ENCODE measurements around the gene HAUS2. TPM values are rescaled to one million over a fixed set of nuclear protein-coding genes. Genes with fewer than 3 reads are reported as not detected.
A peak's percentile ranks its signal among the peaks of the same experiment; 100 is the strongest.

The HAUS2 gene
- 10 to 100 TPM in 3 of 4 donors, 1 to 10 TPM in 1; 6.6 to 28.5 (median 16.7) TPM for total RNA-seq

DNA sequence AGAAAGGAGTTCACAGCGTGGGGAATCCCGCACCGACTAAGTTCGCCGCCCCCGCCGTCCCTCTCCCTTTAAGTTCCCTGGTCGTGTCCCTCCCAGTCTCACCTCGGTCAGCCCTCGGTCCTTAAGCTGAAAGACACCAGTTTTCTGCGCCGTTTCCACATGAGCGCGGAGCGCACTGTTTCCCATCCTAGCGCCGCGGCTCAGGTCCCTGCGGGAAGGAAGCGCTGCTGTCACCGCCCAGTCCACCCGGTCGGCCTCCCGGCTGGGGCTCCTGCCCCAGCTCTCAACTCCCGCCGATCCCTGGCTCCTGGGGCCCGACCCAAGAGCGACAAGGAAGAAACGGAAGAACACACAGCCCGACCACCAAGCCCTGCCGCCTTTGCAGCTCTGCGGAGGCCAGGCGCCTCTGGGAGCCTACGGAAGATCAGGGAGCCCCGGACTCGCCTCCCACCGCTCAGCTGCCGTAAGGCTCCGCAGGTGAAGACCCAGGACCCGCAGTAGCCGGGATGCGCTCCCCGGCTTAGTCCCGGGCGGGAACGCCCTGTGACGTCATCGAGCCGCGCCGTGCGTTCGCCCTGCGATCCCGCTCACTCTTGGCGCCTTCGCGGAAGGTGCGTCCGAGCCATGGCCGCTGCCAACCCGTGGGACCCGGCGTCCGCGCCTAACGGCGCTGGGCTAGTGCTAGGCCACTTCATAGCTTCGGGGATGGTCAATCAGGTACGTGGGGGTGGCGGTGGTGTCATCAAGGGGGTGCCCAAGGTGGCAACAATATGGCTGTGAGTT, at the start of gene HAUS2, which contains the start of gene LRRC57:
TSS of gene HAUS2 (plus strand) at position 590 of the 783 bp plus-strand sequence. CDS start at position 625, 35 bp downstream.
TSS of gene LRRC57 (minus strand) at position 545 of the 783 bp plus-strand sequence. CDS start at position 186, 359 bp downstream.
- Histone ChIP-seq H3K4me1 (peaks cover 7 to 46% (median 20%) of the 10 kb centered on the region in 3 donors), H3K36me3 (peaks cover 0 to 32% (median 9%) of the 10 kb centered on the region in 3 donors), H3K27me3 (no peaks in the 10 kb centered on the region), H3K4me3 (peak within 1 kb of the TSS; percentile 69 to 97 (median 82)), H3K9me3 (no peaks in the 10 kb centered on the region), H3K27ac (peak within 1 kb of the TSS; percentile 91 to 98 (median 94))
- peak; percentile 9 for DNase-seq
- WGBS, 2 donors: 0 to 1% methylated on average over 9 to 23 of the region's 71 CpGs
- intact Hi-C loops (cut with DNase I): no loop called here
- TF ChIP-seq, protein P1, sequence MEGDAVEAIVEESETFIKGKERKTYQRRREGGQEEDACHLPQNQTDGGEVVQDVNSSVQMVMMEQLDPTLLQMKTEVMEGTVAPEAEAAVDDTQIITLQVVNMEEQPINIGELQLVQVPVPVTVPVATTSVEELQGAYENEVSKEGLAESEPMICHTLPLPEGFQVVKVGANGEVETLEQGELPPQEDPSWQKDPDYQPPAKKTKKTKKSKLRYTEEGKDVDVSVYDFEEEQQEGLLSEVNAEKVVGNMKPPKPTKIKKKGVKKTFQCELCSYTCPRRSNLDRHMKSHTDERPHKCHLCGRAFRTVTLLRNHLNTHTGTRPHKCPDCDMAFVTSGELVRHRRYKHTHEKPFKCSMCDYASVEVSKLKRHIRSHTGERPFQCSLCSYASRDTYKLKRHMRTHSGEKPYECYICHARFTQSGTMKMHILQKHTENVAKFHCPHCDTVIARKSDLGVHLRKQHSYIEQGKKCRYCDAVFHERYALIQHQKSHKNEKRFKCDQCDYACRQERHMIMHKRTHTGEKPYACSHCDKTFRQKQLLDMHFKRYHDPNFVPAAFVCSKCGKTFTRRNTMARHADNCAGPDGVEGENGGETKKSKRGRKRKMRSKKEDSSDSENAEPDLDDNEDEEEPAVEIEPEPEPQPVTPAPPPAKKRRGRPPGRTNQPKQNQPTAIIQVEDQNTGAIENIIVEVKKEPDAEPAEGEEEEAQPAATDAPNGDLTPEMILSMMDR (IDR thresholded peaks at IDR 0.05): peak in 2 of 6 experiments; percentile 9 to 37
- TF ChIP-seq POLR2A (IDR thresholded peaks at IDR 0.05): peak in 3 of 4 donors; percentile 67 to 90 (median 88)

DNA sequence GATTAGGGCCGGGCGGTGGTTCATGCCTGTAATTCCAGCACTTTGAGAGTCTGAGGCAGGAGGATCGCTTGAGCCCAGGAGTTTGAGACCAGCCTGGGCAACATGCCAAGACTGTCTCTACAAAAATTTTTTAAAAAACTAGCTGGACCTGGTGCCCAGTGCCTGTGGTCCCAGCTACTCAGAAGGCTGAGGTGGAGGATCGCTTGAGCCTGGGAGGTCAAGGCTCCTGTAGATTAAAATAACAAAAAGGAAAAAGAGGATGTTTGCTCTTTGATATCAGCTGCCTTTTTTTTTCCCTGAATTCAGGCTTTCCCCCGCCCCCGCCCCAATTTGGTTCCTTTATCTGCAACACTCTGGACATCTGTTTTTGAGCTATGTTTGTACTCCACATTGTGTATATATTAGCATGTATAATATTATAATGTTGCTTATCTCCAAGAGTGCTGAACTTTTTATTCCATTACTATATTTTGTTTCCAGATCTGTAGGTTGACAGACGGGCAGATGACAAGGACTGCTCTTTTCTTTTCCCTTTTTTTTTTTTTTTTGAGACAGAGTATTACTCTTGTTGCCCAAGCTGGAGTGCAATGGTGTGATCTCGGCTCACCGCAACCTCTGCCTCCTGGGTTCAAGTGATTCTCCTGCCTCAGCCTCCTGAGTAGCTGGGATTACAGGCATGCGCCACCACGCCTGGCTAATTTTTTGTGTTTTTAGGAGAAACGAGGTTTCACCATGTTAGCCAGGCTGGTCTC, 48.6 kb upstream of the HAUS2 start:
- Histone ChIP-seq H3K4me1 (peaks cover 12 to 65% (median 46%) of the 10 kb centered on the region in 3 donors), H3K36me3 (no peaks in the 10 kb centered on the region), H3K27me3 (no peaks in the 10 kb centered on the region), H3K9me3 (no peaks in the 10 kb centered on the region), H3K4me3 (no peak overlapping the region), H3K27ac (peak overlapping the region; percentile 15 to 61 (median 48))
- no peak for TF ChIP-seq POLR2A (IDR thresholded peaks at IDR 0.05)
- TF ChIP-seq, protein P1 (IDR thresholded peaks at IDR 0.05): no peak
- intact Hi-C loops (cut with DNase I): no loop called here
- WGBS, 2 donors: 77 to 84% methylated on average over 12 of the region's 12 CpGs
- no peak for DNase-seq

DNA sequence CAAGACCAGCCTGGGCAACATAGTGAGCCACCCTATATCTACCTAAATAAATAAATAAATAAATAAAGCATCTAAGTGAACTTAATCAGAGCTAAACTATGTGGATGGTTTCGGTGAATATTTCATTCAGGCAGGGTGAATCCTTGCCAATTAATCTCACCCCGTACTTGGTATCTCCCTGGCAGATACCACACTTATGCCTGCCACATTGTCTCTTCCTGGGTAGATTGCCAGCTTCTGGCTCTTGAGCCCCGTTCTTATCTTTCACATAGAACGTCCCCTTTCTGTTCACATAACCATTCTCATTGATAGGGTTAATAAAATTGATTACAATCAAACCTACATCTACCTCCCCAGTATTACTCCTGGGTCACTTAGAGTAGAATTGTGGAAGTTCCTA, 46.2 kb upstream of the HAUS2 start:
- no peak for TF ChIP-seq POLR2A (IDR thresholded peaks at IDR 0.05)
- TF ChIP-seq, protein P1 (IDR thresholded peaks at IDR 0.05): no peak
- Histone ChIP-seq H3K4me1 (peaks cover 6 to 57% (median 36%) of the 10 kb centered on the region in 3 donors), H3K9me3 (no peaks in the 10 kb centered on the region), H3K27ac (no peak overlapping the region), H3K36me3 (no peaks in the 10 kb centered on the region), H3K27me3 (no peaks in the 10 kb centered on the region), H3K4me3 (no peak overlapping the region)
- intact Hi-C loops (cut with DNase I): no loop called here
- WGBS, 2 donors: 80 to 82% methylated on average over 4 of the region's 4 CpGs
- no peak for DNase-seq

DNA sequence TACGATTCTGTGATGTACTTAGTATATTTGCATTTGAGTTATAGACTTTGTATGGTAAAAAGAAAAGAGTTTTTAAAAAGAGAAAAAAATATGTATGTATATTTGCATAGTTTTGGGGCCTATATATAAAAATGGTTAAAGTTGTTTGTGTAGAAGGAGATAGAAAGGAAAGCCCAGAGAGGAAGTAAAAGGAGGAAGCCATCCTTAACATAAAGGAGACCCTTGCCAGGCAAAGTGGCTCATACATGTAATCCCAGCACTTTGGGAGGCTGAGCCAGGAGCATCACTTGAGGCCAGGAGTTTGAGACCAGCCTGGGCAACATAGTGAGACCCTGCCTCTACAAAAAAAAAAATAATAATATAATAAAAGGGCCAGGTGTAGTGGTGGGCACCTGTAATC, 44.8 kb upstream of the HAUS2 start:
- no peak overlapping the region for H3K27ac ChIP-seq
- TF ChIP-seq, protein P1 (IDR thresholded peaks at IDR 0.05): no peak
- no peak for TF ChIP-seq POLR2A (IDR thresholded peaks at IDR 0.05)
- H3K27me3 ChIP-seq: no peaks in the 10 kb centered on the region
- no peaks in the 10 kb centered on the region for H3K36me3 ChIP-seq
- H3K4me3 ChIP-seq: no peak overlapping the region
- intact Hi-C loops (cut with DNase I): no loop called here
- no peaks in the 10 kb centered on the region for H3K9me3 ChIP-seq
- no peak for DNase-seq
- WGBS, 2 donors: 64 to 89% methylated on average over 1 of the region's 1 CpG
- peaks cover 0 to 43% (median 24%) of the 10 kb centered on the region in 3 donors for H3K4me1 ChIP-seq

Measured in esophagus squamous epithelium (tissue), 5 donors.